Measurements from ENCODE around the gene RSKR.

- TF ChIP-seq POLR2AphosphoS5 (IDR thresholded peaks at IDR 0.05; ENCODE audit: low read depth, low read length) (no peak), REST (IDR thresholded peaks at IDR 0.05; ENCODE audit: insufficient read depth in 1 of 2, low read depth in 2 of 2, low read length in 2 of 2) (no peak), SIN3A (IDR thresholded peaks at IDR 0.05; ENCODE audit: borderline replicate concordance, insufficient read depth, low read length) (no peak)
Observed at GRCh38 chr17:28574526-28574925, 39.5 kb downstream of the RSKR start.
